22Rv1 (cell line): ENCODE data around the gene SERTAD4.

Experiments used
- CTCF ChIP-seq: fragments of 450-650 bp; IDR thresholded peaks from 2 replicates; pipeline ENCODE4 v1.5.1; 2017; ENCODE audit warnings: mild to moderate bottlenecking
- ZFX ChIP-seq: fragments of 450-650 bp; IDR thresholded peaks from 2 replicates; pipeline ENCODE4 v1.6.1; 2017; ENCODE audit warnings: antibody characterized with exemption, borderline replicate concordance

- TF ChIP-seq CTCF (no peak), ZFX (no peak)
Observed at GRCh38 chr1:210235363-210236053, 2.9 kb downstream of the SERTAD4 start.
